Mesenchymal stem cell (in vitro differentiated cells and primary cell): ENCODE data around the gene PTPRN2.
A peak's percentile ranks its signal among the peaks of the same experiment; 100 is the strongest.

Source experiments
- DNase-seq: peaks from one replicate; pipeline ENCODE4 v3.0.0-alpha.2; 2013
- H2AFZ ChIP-seq: one replicate; pipeline ENCODE4 v1.6.1; 2013; ENCODE audit warnings: low read depth, mild to moderate bottlenecking, control low read depth, inconsistent platforms, low read length, moderate library complexity
- H2AK5ac ChIP-seq: 2 replicates; pipeline ENCODE4 v1.6.1; 2013; ENCODE audit warnings: low read length, moderate library complexity, mild to moderate bottlenecking, inconsistent platforms; ENCODE audit not compliant: severe bottlenecking
- H2BK120ac ChIP-seq: one replicate; pipeline ENCODE4 v1.6.1; 2013; ENCODE audit warnings: low read depth, mild to moderate bottlenecking, inconsistent platforms, low read length, moderate library complexity
- H2BK12ac ChIP-seq, 2 experiments: one replicate each; pipeline ENCODE4 v1.6.1; 2013; ENCODE audit warnings: inconsistent platforms in 2 of 2, low read length in 2 of 2, mild to moderate bottlenecking in 2 of 2, moderate library complexity in 2 of 2, control low read depth in 1 of 2
- H2BK15ac ChIP-seq: one replicate; pipeline ENCODE4 v1.6.1; 2013; ENCODE audit warnings: mild to moderate bottlenecking, low read depth, inconsistent platforms; ENCODE audit not compliant: poor library complexity, severe bottlenecking
- H2BK5ac ChIP-seq: 2 replicates; pipeline ENCODE4 v1.6.1; 2013; ENCODE audit warnings: low read depth, mild to moderate bottlenecking, low read length, control low read depth, inconsistent platforms; ENCODE audit not compliant: poor library complexity, severe bottlenecking
- H3K14ac ChIP-seq, 2 experiments: one replicate each; pipeline ENCODE4 v1.6.1; 2013; ENCODE audit warnings: inconsistent platforms in 2 of 2, low read length in 2 of 2, control low read depth in 1 of 2, mild to moderate bottlenecking in 1 of 2, moderate library complexity in 1 of 2
- H3K18ac ChIP-seq, 2 experiments: one replicate each; pipeline ENCODE4 v1.6.1; 2013; ENCODE audit warnings: inconsistent platforms in 2 of 2, low read length in 2 of 2, control low read depth in 1 of 2, low read depth in 1 of 2, mild to moderate bottlenecking in 1 of 2
- H3K23ac ChIP-seq, 2 experiments: one replicate each; pipeline ENCODE4 v1.6.1; 2013; ENCODE audit warnings: inconsistent platforms in 2 of 2, low read length in 2 of 2, mild to moderate bottlenecking in 2 of 2, moderate library complexity in 2 of 2, control low read depth in 1 of 2
- H3K27ac ChIP-seq: 2 replicates; pipeline ENCODE4 v1.5.1; 2013; ENCODE audit warnings: mild to moderate bottlenecking, moderate library complexity, low read length, control low read depth, inconsistent platforms; ENCODE audit not compliant: poor library complexity, severe bottlenecking
- H3K27me3 ChIP-seq, 2 experiments: 2 replicates each; pipeline versions ENCODE4 v1.6.1 to v1.7.0; 2013; ENCODE audit warnings: low read length in 2 of 2, mild to moderate bottlenecking in 2 of 2, moderate library complexity in 2 of 2, control low read depth in 1 of 2, inconsistent platforms in 1 of 2; ENCODE audit not compliant: control insufficient read depth in 1 of 2, insufficient read depth in 1 of 2
- H3K36me3 ChIP-seq, 2 experiments: 2 replicates each; pipeline versions ENCODE4 v1.6.1 to v1.7.0; 2013; ENCODE audit warnings: low read length in 2 of 2, control low read depth in 1 of 2, inconsistent platforms in 1 of 2, low read depth in 1 of 2, mild to moderate bottlenecking in 1 of 2; ENCODE audit not compliant: insufficient read depth in 2 of 2, control insufficient read depth in 1 of 2
- H3K4ac ChIP-seq, 2 experiments: one replicate each; pipeline ENCODE4 v1.6.1; 2013; ENCODE audit warnings: inconsistent platforms in 2 of 2, low read length in 2 of 2, mild to moderate bottlenecking in 2 of 2, moderate library complexity in 2 of 2, control low read depth in 1 of 2, low read depth in 1 of 2
- H3K4me1 ChIP-seq: 2 replicates; pipeline ENCODE4 v1.6.1; 2013; ENCODE audit warnings: low read depth, low read length, control low read depth; ENCODE audit not compliant: control insufficient read depth, insufficient read depth
- H3K4me2 ChIP-seq: 2 replicates; pipeline ENCODE4 v1.6.1; 2013; ENCODE audit warnings: low read length, mild to moderate bottlenecking, inconsistent platforms; ENCODE audit not compliant: poor library complexity, severe bottlenecking
- H3K4me3 ChIP-seq, 2 experiments: 2 replicates each; pipeline versions ENCODE4 v1.5.1 to v1.7.0; 2013; ENCODE audit warnings: low read length in 2 of 2, mild to moderate bottlenecking in 2 of 2, control low read depth in 1 of 2, low read depth in 1 of 2; ENCODE audit not compliant: insufficient read depth in 1 of 2
- H3K79me1 ChIP-seq: replicated peaks from 2 replicates; pipeline ENCODE4 v1.6.1; 2013; ENCODE audit warnings: mild to moderate bottlenecking, control low read depth, low read length, inconsistent platforms; ENCODE audit not compliant: poor library complexity, severe bottlenecking
- H3K9ac ChIP-seq: 2 replicates; pipeline ENCODE4 v1.7.0; 2013; ENCODE audit warnings: mild to moderate bottlenecking, low read length, moderate library complexity
- H3K9me3 ChIP-seq: 2 replicates; pipeline ENCODE4 v1.7.0; 2013; ENCODE audit warnings: mild to moderate bottlenecking, low read length; ENCODE audit not compliant: control insufficient read depth
- H4K8ac ChIP-seq: one replicate; pipeline ENCODE4 v1.6.1; 2013; ENCODE audit warnings: inconsistent platforms, mild to moderate bottlenecking, low read length, moderate library complexity
- H4K91ac ChIP-seq: one replicate; pipeline ENCODE4 v1.6.1; 2013; ENCODE audit warnings: mild to moderate bottlenecking, low read length, inconsistent platforms
- WGBS: methylation state at CpG from one replicate; pipeline ENCODE4 v1.1.7; 2013; ENCODE audit warnings: mixed read lengths; 5-methylcytosine and 5-hydroxymethylcytosine counted together

The PTPRN2 gene

GRCh38 chr7:157609516-157609915 lies 978.1 kb downstream of the PTPRN2 start:
- Histone ChIP-seq H3K18ac (no peak overlapping the region), H3K23ac (no peak overlapping the region), H3K27ac (no peak overlapping the region), H2BK120ac (no peak overlapping the region), H2AFZ (no peak overlapping the region), H3K36me3 (no peaks in the 10 kb centered on the region), H2BK5ac (no peak overlapping the region), H3K4me2 (no peak overlapping the region), H3K4me1 (no peaks in the 10 kb centered on the region), H4K8ac (peak overlapping the region; percentile 69), H3K79me1 (no peaks in the 10 kb centered on the region), H3K4ac (no peak overlapping the region), H2AK5ac (no peak overlapping the region), H2BK12ac (no peak overlapping the region), H3K9ac (no peak overlapping the region), H2BK15ac (no peak overlapping the region), H4K91ac (peak overlapping the region; percentile 40), H3K4me3 (no peak overlapping the region), H3K9me3 (no peaks in the 10 kb centered on the region), H3K27me3 (peaks cover 0 to 23% of the 10 kb centered on the region in 2 experiments), H3K14ac (no peak overlapping the region)
- no peak for DNase-seq
- WGBS: 94% methylated on average over 15 of the region's 15 CpGs

GRCh38 chr7:157607218-157607617 lies 980.4 kb downstream of the PTPRN2 start:
- H3K36me3 ChIP-seq: no peaks in the 10 kb centered on the region
- H3K79me1 ChIP-seq: no peaks in the 10 kb centered on the region
- no peak overlapping the region for H3K27ac ChIP-seq
- no peak overlapping the region for H2AFZ ChIP-seq
- no peak overlapping the region for H3K18ac ChIP-seq
- peaks cover 0 to 3% of the 10 kb centered on the region in 2 experiments for H3K27me3 ChIP-seq
- no peak overlapping the region for H2BK12ac ChIP-seq
- no peak overlapping the region for H3K9ac ChIP-seq
- no peak overlapping the region for H2BK15ac ChIP-seq
- H3K4me2 ChIP-seq: no peak overlapping the region
- DNase-seq: no peak
- no peak overlapping the region for H3K23ac ChIP-seq
- H3K4me1 ChIP-seq: no peaks in the 10 kb centered on the region
- no peak overlapping the region for H3K14ac ChIP-seq
- no peak overlapping the region for H3K4me3 ChIP-seq
- no peaks in the 10 kb centered on the region for H3K9me3 ChIP-seq
- no peak overlapping the region for H2BK5ac ChIP-seq
- no peak overlapping the region for H2BK120ac ChIP-seq
- 78% methylated on average over 10 of the region's 10 CpGs for WGBS
- no peak overlapping the region for H3K4ac ChIP-seq
- H2AK5ac ChIP-seq: no peak overlapping the region
- no peak overlapping the region for H4K8ac ChIP-seq
- no peak overlapping the region for H4K91ac ChIP-seq

GRCh38 chr7:157606140-157606539 lies 981.5 kb downstream of the PTPRN2 start:
- H3K79me1 ChIP-seq: no peaks in the 10 kb centered on the region
- 76% methylated on average over 9 of the region's 9 CpGs for WGBS

GRCh38 chr7:157605638-157606037 lies 982.0 kb downstream of the PTPRN2 start:
- no peak overlapping the region for H3K27ac ChIP-seq
- H3K23ac ChIP-seq: no peak overlapping the region
- no peak overlapping the region for H2BK12ac ChIP-seq
- no peak overlapping the region for H3K4ac ChIP-seq
- no peak overlapping the region for H4K91ac ChIP-seq
- no peak overlapping the region for H3K9ac ChIP-seq
- no peaks in the 10 kb centered on the region for H3K4me1 ChIP-seq
- no peaks in the 10 kb centered on the region for H3K27me3 ChIP-seq
- H2BK5ac ChIP-seq: no peak overlapping the region
- no peak overlapping the region for H2BK120ac ChIP-seq
- no peak overlapping the region for H2AK5ac ChIP-seq
- no peak overlapping the region for H3K18ac ChIP-seq
- H3K36me3 ChIP-seq: no peaks in the 10 kb centered on the region
- H2BK15ac ChIP-seq: no peak overlapping the region
- H3K4me3 ChIP-seq: no peak overlapping the region
- no peaks in the 10 kb centered on the region for H3K79me1 ChIP-seq
- H3K4me2 ChIP-seq: no peak overlapping the region
- DNase-seq: no peak
- H2AFZ ChIP-seq: no peak overlapping the region
- no peak overlapping the region for H3K14ac ChIP-seq
- H3K9me3 ChIP-seq: no peaks in the 10 kb centered on the region
- WGBS: 78% methylated on average over 3 of the region's 3 CpGs
- no peak overlapping the region for H4K8ac ChIP-seq

More at GRCh38 chr7:157606140-157606539, 981.5 kb downstream of the PTPRN2 start:
- H3K23ac ChIP-seq: no peak overlapping the region
- H3K4me3 ChIP-seq: no peak overlapping the region
- no peaks in the 10 kb centered on the region for H3K27me3 ChIP-seq
- H3K4me2 ChIP-seq: no peak overlapping the region
- no peak overlapping the region for H3K4ac ChIP-seq
- no peak overlapping the region for H2AK5ac ChIP-seq
- H4K91ac ChIP-seq: no peak overlapping the region
- H2BK5ac ChIP-seq: no peak overlapping the region
- no peak overlapping the region for H3K9ac ChIP-seq
- H3K18ac ChIP-seq: no peak overlapping the region
- H3K9me3 ChIP-seq: no peaks in the 10 kb centered on the region
- H2AFZ ChIP-seq: no peak overlapping the region
- no peak overlapping the region for H2BK15ac ChIP-seq
- H2BK120ac ChIP-seq: no peak overlapping the region
- no peaks in the 10 kb centered on the region for H3K36me3 ChIP-seq
- no peak overlapping the region for H3K14ac ChIP-seq
- no peak overlapping the region for H4K8ac ChIP-seq
- DNase-seq: no peak
- no peaks in the 10 kb centered on the region for H3K4me1 ChIP-seq
- H2BK12ac ChIP-seq: no peak overlapping the region
- H3K27ac ChIP-seq: no peak overlapping the region
